ENCODE data around the gene ABCC6. TPM values are rescaled to one million over a fixed set of nuclear protein-coding genes. Genes with fewer than 3 reads are reported as not detected.
"Not testable (repeated sequence)": the region's sequence is repeated elsewhere in the genome, so short reads cannot be mapped to it uniquely, and the experiment has no call there.

ABCC6 gene
- total and polyA plus RNA-seq, 2 of the 4 experiments (the other 2 are of a cell fraction), result 0.36 to 1.3 TPM

DNA sequence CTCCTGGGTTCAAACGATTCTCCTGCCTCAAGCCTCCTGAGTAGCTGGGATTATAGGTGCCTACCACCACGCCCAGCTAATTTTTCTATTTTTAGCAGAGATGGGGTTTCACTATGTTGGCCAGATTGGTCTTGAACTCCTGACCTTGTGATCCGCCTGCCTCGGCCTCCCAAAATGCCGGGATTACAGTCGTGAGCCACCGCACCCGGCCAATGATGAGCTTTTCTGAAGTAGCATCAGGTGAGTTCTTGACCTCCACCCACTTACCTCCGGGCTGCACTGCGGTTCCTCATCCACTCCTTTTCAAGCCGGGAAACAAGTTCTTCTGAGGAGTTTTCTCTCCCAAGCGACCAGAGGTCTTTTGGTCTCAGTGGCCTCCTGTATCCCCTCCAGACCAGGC, 14.8 kb downstream of the ABCC6 start:
- 80% methylated on average over 1 of the region's 12 CpGs; no CpG with 5 or more reads in 1 of the 2 experiments for WGBS, 2 experiments (ENCODE audit: extremely low coverage in 2 of 2, insufficient read length in 1 of 2)
- H2AK5ac ChIP-seq (ENCODE audit: low read depth, low read length); H3K9me1 ChIP-seq (ENCODE audit: insufficient read depth, low read length); H4K20me1 ChIP-seq (ENCODE audit: insufficient read depth, low read length); H2AFZ ChIP-seq (replicated peaks; ENCODE audit: low read length, poor library complexity); H3K4me1 ChIP-seq (ENCODE audit: control insufficient read depth, insufficient read depth, low read length); H2BK15ac ChIP-seq (ENCODE audit: low read depth, low read length); H3K9me3 ChIP-seq (ENCODE audit: control insufficient read depth, insufficient read depth, low read length); H3K14ac ChIP-seq (replicated peaks; ENCODE audit: low read depth, low read length); intact Hi-C loops (cut with micrococcal nuclease); in situ Hi-C loops (cut with MboI; ENCODE audit: low sequenced_read_pairs); H3K23ac ChIP-seq (ENCODE audit: low read depth, low read length); H3K18ac ChIP-seq (ENCODE audit: low read depth, low read length); H3K79me1 ChIP-seq (ENCODE audit: low read depth in 1 of 2, low read length in 2 of 2); H3K4ac ChIP-seq (ENCODE audit: low read depth, low read length); H3K36me3 ChIP-seq (ENCODE audit: control insufficient read depth, insufficient read depth, low read length); H2BK20ac ChIP-seq (ENCODE audit: low read depth, low read length); H4K5ac ChIP-seq (ENCODE audit: low read depth, low read length); BruUV-seq (replicated peaks); H3K9ac ChIP-seq (ENCODE audit: low read depth, low read length); H4K8ac ChIP-seq (ENCODE audit: low read depth in 2 of 2, low read length in 2 of 2); DNase-seq; H3K27ac ChIP-seq (ENCODE audit: insufficient read depth, low read length); H3K4me3 ChIP-seq (ENCODE audit: insufficient read depth, low read depth, low read length); POLR2A ChIA-PET (ENCODE audit: unreplicated experiment); ATAC-seq (ENCODE audit: low read depth); H2BK5ac ChIP-seq (ENCODE audit: low read depth, low read length, poor library complexity, severe bottlenecking); H4K91ac ChIP-seq (ENCODE audit: insufficient read depth, low read depth, low read length); H3K27me3 ChIP-seq (ENCODE audit: control insufficient read depth, insufficient read depth, low read length); dilution Hi-C loops (cut with HindIII; ENCODE audit: low sequenced_read_pairs, unreplicated experiment); H2AK9ac ChIP-seq (replicated peaks; ENCODE audit: low read depth, low read length, poor library complexity); H3K4me2 ChIP-seq (ENCODE audit: low read depth, low read length); H3K56ac ChIP-seq (ENCODE audit: extremely low read depth, insufficient read depth, low read length); H2BK120ac ChIP-seq (ENCODE audit: low read depth, low read length); CTCF ChIA-PET: not testable (repeated sequence)

DNA sequence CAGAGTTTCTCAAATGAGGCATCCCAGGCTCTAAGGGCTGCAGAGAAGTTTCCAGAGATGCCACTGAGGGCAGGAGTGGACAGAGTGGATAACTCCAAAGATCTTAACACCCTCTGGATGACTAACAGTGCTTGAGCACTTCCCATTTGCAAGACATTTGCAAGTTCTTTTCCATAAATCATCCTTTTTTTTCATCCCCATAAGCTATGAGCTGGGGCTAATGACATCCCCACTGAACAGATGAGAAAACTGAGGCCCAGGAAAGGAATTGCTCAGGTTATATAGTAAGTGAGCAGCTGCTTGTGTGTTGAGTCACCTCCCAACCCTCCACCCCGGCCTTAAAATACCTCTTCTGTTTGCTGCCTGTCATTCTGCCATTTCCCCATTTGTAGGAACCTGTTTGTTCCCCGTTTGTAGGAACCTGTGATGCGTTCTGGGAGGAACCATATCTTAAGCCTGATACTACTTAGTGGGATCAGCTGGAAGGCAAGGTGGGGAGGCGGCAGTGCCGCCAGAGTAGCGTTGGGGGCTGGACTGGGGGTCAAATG, 15.4 kb downstream of the ABCC6 start:
- H3K4me1 ChIP-seq (ENCODE audit: control insufficient read depth, insufficient read depth, low read length); DNase-seq; H3K27ac ChIP-seq (ENCODE audit: insufficient read depth, low read length); H2AK5ac ChIP-seq (ENCODE audit: low read depth, low read length); H2AFZ ChIP-seq (replicated peaks; ENCODE audit: low read length, poor library complexity); POLR2A ChIA-PET (ENCODE audit: unreplicated experiment); H2BK120ac ChIP-seq (ENCODE audit: low read depth, low read length); in situ Hi-C loops (cut with MboI; ENCODE audit: low sequenced_read_pairs); H2BK5ac ChIP-seq (ENCODE audit: low read depth, low read length, poor library complexity, severe bottlenecking); H4K91ac ChIP-seq (ENCODE audit: insufficient read depth, low read depth, low read length); H3K4me3 ChIP-seq (ENCODE audit: insufficient read depth, low read depth, low read length); H4K5ac ChIP-seq (ENCODE audit: low read depth, low read length); H3K79me1 ChIP-seq (ENCODE audit: low read depth in 1 of 2, low read length in 2 of 2); H4K8ac ChIP-seq (ENCODE audit: low read depth in 2 of 2, low read length in 2 of 2); H2BK20ac ChIP-seq (ENCODE audit: low read depth, low read length); H2BK15ac ChIP-seq (ENCODE audit: low read depth, low read length); H3K14ac ChIP-seq (replicated peaks; ENCODE audit: low read depth, low read length); H3K27me3 ChIP-seq (ENCODE audit: control insufficient read depth, insufficient read depth, low read length); H3K4me2 ChIP-seq (ENCODE audit: low read depth, low read length); H3K23ac ChIP-seq (ENCODE audit: low read depth, low read length); H3K36me3 ChIP-seq (ENCODE audit: control insufficient read depth, insufficient read depth, low read length); H2AK9ac ChIP-seq (replicated peaks; ENCODE audit: low read depth, low read length, poor library complexity); dilution Hi-C loops (cut with HindIII; ENCODE audit: low sequenced_read_pairs, unreplicated experiment); H4K20me1 ChIP-seq (ENCODE audit: insufficient read depth, low read length); H3K18ac ChIP-seq (ENCODE audit: low read depth, low read length); ATAC-seq (ENCODE audit: low read depth); H3K56ac ChIP-seq (ENCODE audit: extremely low read depth, insufficient read depth, low read length); CTCF ChIA-PET; H3K4ac ChIP-seq (ENCODE audit: low read depth, low read length); BruUV-seq (replicated peaks); H3K9me3 ChIP-seq (ENCODE audit: control insufficient read depth, insufficient read depth, low read length); H3K9ac ChIP-seq (ENCODE audit: low read depth, low read length); H3K9me1 ChIP-seq (ENCODE audit: insufficient read depth, low read length); intact Hi-C loops (cut with micrococcal nuclease): not testable (repeated sequence)
- no CpG with 5 or more reads among the region's 6 CpGs for WGBS, 2 experiments (ENCODE audit: extremely low coverage in 2 of 2, insufficient read length in 1 of 2)

Measured in IMR-90 (cell line).